Pancreas (tissue), 10 donors: ENCODE data around the gene RAB3C. TPM values are rescaled to one million over a fixed set of nuclear protein-coding genes. Genes with fewer than 3 reads are reported as not detected.
"Not testable (repeated sequence)": the region's sequence is repeated elsewhere in the genome, so short reads cannot be mapped to it uniquely, and the experiment has no call there.

ENCODE experiments used
- ATAC-seq, 4 donors: fragments of 200-7000 bp; cut with Tn5 transposase; one replicate each; pipeline versions ENCODE4 v1.8.0 to v1.9.1; 2020; ENCODE audit warnings: mild to moderate bottlenecking in 4 of 4, moderate library complexity in 4 of 4
- DNase-seq, 6 donors: peaks; one replicate each; pipeline ENCODE4 v3.0.0-alpha.2; 2020
- FAIRE-seq: peaks from 2 replicates; lab custom pipeline; 2012; peaks lifted over from hg19 to GRCh38; lab: Jason Lieb, UNC
- H3K27ac ChIP-seq, 4 donors: fragments of 200-600 bp; sonication (generic); 1 replicate in 3 of 4; 2 replicates in 1 of 4; pipeline versions ENCODE4 v1.5.0 to v1.8.0; 2020
- H3K27me3 ChIP-seq, 4 donors: fragments of 200-600 bp; one replicate each; pipeline ENCODE4 v1.8.0; 2021
- H3K36me3 ChIP-seq, 3 donors: fragments of 200-600 bp; sonication (generic) in 1 of 3; one replicate each; pipeline versions ENCODE4 v1.5.0 to v1.8.0; 2020 to 2021
- H3K4me1 ChIP-seq, 3 donors: fragments of 200-600 bp; one replicate each; pipeline ENCODE4 v1.8.0; 2021
- H3K4me3 ChIP-seq, 4 donors: fragments of 200-600 bp; sonication (generic) in 2 of 4; one replicate each; pipeline versions ENCODE4 v1.5.0 to v1.8.0; 2020 to 2021
- H3K9me3 ChIP-seq, 4 donors: fragments of 200-600 bp; one replicate each; pipeline ENCODE4 v1.8.0; 2021
- WGBS, 2 donors: extraction: QIAGEN DNeasy Blood & Tissue Kit; methylation state at CpG; one replicate each; pipeline ENCODE4 v1.1.7; 2013; 5-methylcytosine and 5-hydroxymethylcytosine counted together
- intact Hi-C, 3 donors: fragments of 100-400 bp; cut with DNase I; formaldehyde crosslinking; loops; one replicate each; pipeline versions ENCODE4 v1.11.1 to v1.14.2; 2022
- polyA plus RNA-seq, 2 donors: library from polyadenylated mRNA; stranded (reverse); fragments of 200-250 nt; gene quantifications; one replicate each; pipeline ENCODE4 v1.2.3, GENCODE V29; 2013
- total RNA-seq, 6 donors: library from RNA; stranded (reverse); fragmentation: NEBNext Ultra II Directional in 4 of 6; extraction: Animal tissue kit (Norgen Biotek cat#: 25700) in 4 of 6; gene quantifications; one replicate each; pipeline versions ENCODE4 v1.2.1 to v1.2.4, GENCODE V29; 2021 to 2023
- TF ChIP-seq, protein P1 (sequence below), 4 donors: fragments of 200-600 bp; sonication (generic) in 3 of 4; IDR thresholded peaks; one replicate each; pipeline versions ENCODE4 v1.5.0 to v1.8.0; 2021; ENCODE audit warnings: antibody characterized with exemption in 4 of 4
- donor health status: healthy with polysubstance abuse.
- donor health status: DM: no; HTN: no; CAD: no; lungs with moderate emphysema.
- donor health status: DM: no; HTN: no; CAD: no.
- donor health status: control.
- donor health status: control.
- donor health status: Bipolar disorder and iron deficiency.
- donor health status: DM: yes; HTN: yes; CAD: no.
- donor health status: DM: no; HTN: no; CAD: no.
- donor health status: DM: no; HTN: no; CAD: no.
- donor health status: DM: yes; HTN: yes; CAD: no.

The RAB3C gene
- total and polyA plus RNA-seq, 8 donors = 1.7 to 9.0 (median 4.8) TPM

GRCh38 chr5:58687079-58687478 lies 104.2 kb downstream of the RAB3C start:
- Histone ChIP-seq H3K9me3 (no peaks in the 10 kb centered on the region), H3K36me3 (no peaks in the 10 kb centered on the region), H3K4me3 (no peak overlapping the region), H3K27ac (no peak overlapping the region), H3K4me1 (no peaks in the 10 kb centered on the region), H3K27me3 (no peaks in the 10 kb centered on the region)
- no peak for DNase-seq
- no peak for ATAC-seq
- 81 to 88% methylated on average over 2 of the region's 2 CpGs for WGBS, 2 donors
- intact Hi-C loops = no loop called here
- TF ChIP-seq, protein P1, sequence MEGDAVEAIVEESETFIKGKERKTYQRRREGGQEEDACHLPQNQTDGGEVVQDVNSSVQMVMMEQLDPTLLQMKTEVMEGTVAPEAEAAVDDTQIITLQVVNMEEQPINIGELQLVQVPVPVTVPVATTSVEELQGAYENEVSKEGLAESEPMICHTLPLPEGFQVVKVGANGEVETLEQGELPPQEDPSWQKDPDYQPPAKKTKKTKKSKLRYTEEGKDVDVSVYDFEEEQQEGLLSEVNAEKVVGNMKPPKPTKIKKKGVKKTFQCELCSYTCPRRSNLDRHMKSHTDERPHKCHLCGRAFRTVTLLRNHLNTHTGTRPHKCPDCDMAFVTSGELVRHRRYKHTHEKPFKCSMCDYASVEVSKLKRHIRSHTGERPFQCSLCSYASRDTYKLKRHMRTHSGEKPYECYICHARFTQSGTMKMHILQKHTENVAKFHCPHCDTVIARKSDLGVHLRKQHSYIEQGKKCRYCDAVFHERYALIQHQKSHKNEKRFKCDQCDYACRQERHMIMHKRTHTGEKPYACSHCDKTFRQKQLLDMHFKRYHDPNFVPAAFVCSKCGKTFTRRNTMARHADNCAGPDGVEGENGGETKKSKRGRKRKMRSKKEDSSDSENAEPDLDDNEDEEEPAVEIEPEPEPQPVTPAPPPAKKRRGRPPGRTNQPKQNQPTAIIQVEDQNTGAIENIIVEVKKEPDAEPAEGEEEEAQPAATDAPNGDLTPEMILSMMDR (IDR thresholded peaks at IDR 0.05) = no peak
- FAIRE-seq = no peak

DNA sequence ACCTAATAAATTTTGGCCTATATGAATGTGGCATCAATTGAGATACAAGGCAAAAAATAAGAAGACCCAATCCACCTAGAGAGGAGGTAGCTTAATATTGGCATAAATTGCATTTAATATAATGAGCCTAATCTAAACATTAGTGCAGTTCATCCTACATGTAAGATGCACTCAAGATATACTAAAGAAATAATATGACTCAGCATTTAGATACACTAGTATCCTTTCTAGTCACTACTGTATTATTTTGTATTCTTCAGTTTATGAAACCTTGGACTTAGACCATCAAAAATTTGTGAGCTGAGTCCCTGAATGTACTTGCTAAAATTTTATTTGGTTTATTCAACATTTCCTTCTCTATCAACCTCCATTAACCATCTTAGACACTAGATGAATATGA lies 104.7 kb downstream of the RAB3C start:
- ATAC-seq = no peak
- FAIRE-seq = no peak
- Histone ChIP-seq H3K27me3 (no peaks in the 10 kb centered on the region), H3K36me3 (no peaks in the 10 kb centered on the region), H3K4me1 (no peaks in the 10 kb centered on the region), H3K9me3 (no peaks in the 10 kb centered on the region), H3K27ac (no peak overlapping the region), H3K4me3 (no peak overlapping the region)
- TF ChIP-seq, protein P1 (IDR thresholded peaks at IDR 0.05) = no peak
- intact Hi-C loops = no loop called here
- DNase-seq = no peak

- intact Hi-C loops, FAIRE-seq, DNase-seq, H3K9me3 ChIP-seq, ATAC-seq, H3K36me3 ChIP-seq, H3K27ac ChIP-seq, H3K4me3 ChIP-seq, H3K4me1 ChIP-seq, H3K27me3 ChIP-seq: not testable (repeated sequence)
- WGBS, 2 donors = 79 to 89% methylated on average over 5 of the region's 5 CpGs
These were observed 116.3 kb downstream of the RAB3C start for GRCh38 chr5:58699088-58699761.

DNA sequence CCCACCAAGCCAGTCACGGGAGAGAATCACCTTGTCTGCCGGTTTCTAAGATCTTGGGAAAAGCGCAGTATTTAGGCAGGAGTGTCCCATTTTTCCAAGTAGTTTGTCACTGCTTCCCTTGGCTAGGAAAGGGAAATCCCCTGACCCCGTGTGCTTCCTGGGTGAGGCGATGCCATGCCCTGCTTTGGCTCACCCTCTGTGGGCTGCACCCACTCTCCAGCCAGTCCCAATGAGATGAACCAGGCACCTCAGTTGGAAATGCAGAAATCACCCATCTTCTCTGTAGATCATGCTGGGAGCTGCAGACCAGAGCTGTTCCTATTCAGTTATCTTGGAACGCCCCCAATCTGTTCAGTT lies 116.9 kb downstream of the RAB3C start:
- FAIRE-seq (no peak), DNase-seq (no peak), ATAC-seq (no peak)
- 86 to 88% methylated on average over 6 of the region's 6 CpGs for WGBS, 2 donors
- no peaks in the 10 kb centered on the region for H3K36me3 ChIP-seq
- intact Hi-C loops = no loop called here
- H3K4me1 ChIP-seq = peaks cover 0 to 5% (median 3%) of the 10 kb centered on the region in 3 donors
- TF ChIP-seq, protein P1 (IDR thresholded peaks at IDR 0.05) = no peak
- no peaks in the 10 kb centered on the region for H3K9me3 ChIP-seq
- no peak overlapping the region for H3K27ac ChIP-seq
- H3K4me3 ChIP-seq = no peak overlapping the region
- H3K27me3 ChIP-seq = no peaks in the 10 kb centered on the region

- TF ChIP-seq, protein P1 (IDR thresholded peaks at IDR 0.05) = no peak
- Histone ChIP-seq H3K36me3 (no peaks in the 10 kb centered on the region), H3K27ac (no peak overlapping the region), H3K27me3 (no peaks in the 10 kb centered on the region), H3K4me3 (no peak overlapping the region), H3K4me1 (peaks cover 0 to 5% (median 3%) of the 10 kb centered on the region in 3 donors), H3K9me3 (no peaks in the 10 kb centered on the region)
- 42 to 45% methylated on average over 3 of the region's 3 CpGs for WGBS, 2 donors
- no peak for FAIRE-seq
- no peak for DNase-seq
- intact Hi-C loops = no loop called here
- no peak for ATAC-seq
These were observed 121.2 kb downstream of the RAB3C start for GRCh38 chr5:58703925-58704555.
